Pancreas (tissue), 10 donors: Measurements from ENCODE around the gene CPED1. TPM values are rescaled to one million over a fixed set of nuclear protein-coding genes. Genes with fewer than 3 reads are reported as not detected.

Source experiments
- ATAC-seq, 4 donors: fragments of 200-7000 bp; cut with Tn5 transposase; one replicate each; pipeline versions ENCODE4 v1.8.0 to v1.9.1; 2020; ENCODE audit warnings: mild to moderate bottlenecking in 4 of 4, moderate library complexity in 4 of 4
- DNase-seq, 6 donors: peaks; one replicate each; pipeline ENCODE4 v3.0.0-alpha.2; 2020
- FAIRE-seq: peaks from 2 replicates; lab custom pipeline; 2012; peaks lifted over from hg19 to GRCh38; lab: Jason Lieb, UNC
- H3K27ac ChIP-seq, 4 donors: fragments of 200-600 bp; sonication (generic); 1 replicate in 3 of 4; 2 replicates in 1 of 4; pipeline versions ENCODE4 v1.5.0 to v1.8.0; 2020
- H3K27me3 ChIP-seq, 4 donors: fragments of 200-600 bp; one replicate each; pipeline ENCODE4 v1.8.0; 2021
- H3K36me3 ChIP-seq, 3 donors: fragments of 200-600 bp; sonication (generic) in 1 of 3; one replicate each; pipeline versions ENCODE4 v1.5.0 to v1.8.0; 2020 to 2021
- H3K4me1 ChIP-seq, 3 donors: fragments of 200-600 bp; one replicate each; pipeline ENCODE4 v1.8.0; 2021
- H3K4me3 ChIP-seq, 4 donors: fragments of 200-600 bp; sonication (generic) in 2 of 4; one replicate each; pipeline versions ENCODE4 v1.5.0 to v1.8.0; 2020 to 2021
- H3K9me3 ChIP-seq, 4 donors: fragments of 200-600 bp; one replicate each; pipeline ENCODE4 v1.8.0; 2021
- CTCF ChIP-seq, 4 donors: fragments of 200-600 bp; sonication (generic) in 3 of 4; IDR thresholded peaks; one replicate each; pipeline versions ENCODE4 v1.5.0 to v1.8.0; 2021; ENCODE audit warnings: antibody characterized with exemption in 4 of 4
- WGBS, 2 donors: extraction: QIAGEN DNeasy Blood & Tissue Kit; methylation state at CpG; one replicate each; pipeline ENCODE4 v1.1.7; 2013; 5-methylcytosine and 5-hydroxymethylcytosine counted together
- intact Hi-C, 3 donors: fragments of 100-400 bp; cut with DNase I; formaldehyde crosslinking; loops; one replicate each; pipeline versions ENCODE4 v1.11.1 to v1.14.2; 2022
- polyA plus RNA-seq, 2 donors: library from polyadenylated mRNA; stranded (reverse); fragments of 200-250 nt; gene quantifications; one replicate each; pipeline ENCODE4 v1.2.3, GENCODE V29; 2013
- total RNA-seq, 6 donors: library from RNA; stranded (reverse); fragmentation: NEBNext Ultra II Directional in 4 of 6; extraction: Animal tissue kit (Norgen Biotek cat#: 25700) in 4 of 6; gene quantifications; one replicate each; pipeline versions ENCODE4 v1.2.1 to v1.2.4, GENCODE V29; 2021 to 2023
- donor health status: healthy with polysubstance abuse.
- donor health status: DM: no; HTN: no; CAD: no; lungs with moderate emphysema.
- donor health status: DM: no; HTN: no; CAD: no.
- donor health status: control.
- donor health status: control.
- donor health status: Bipolar disorder and iron deficiency.
- donor health status: DM: yes; HTN: yes; CAD: no.
- donor health status: DM: no; HTN: no; CAD: no.
- donor health status: DM: no; HTN: no; CAD: no.
- donor health status: DM: yes; HTN: yes; CAD: no.

Gene CPED1
- total and polyA plus RNA-seq, 8 donors = 0.57 to 6.1 (median 1.3) TPM

GRCh38 chr7:121011401-121011800 lies 22.9 kb downstream of the CPED1 start:
- ATAC-seq (no peak), FAIRE-seq (no peak), DNase-seq (no peak)
- H3K9me3 ChIP-seq = no peaks in the 10 kb centered on the region
- H3K4me1 ChIP-seq = no peaks in the 10 kb centered on the region
- intact Hi-C loops = no loop called here
- no peak overlapping the region for H3K27ac ChIP-seq
- no peaks in the 10 kb centered on the region for H3K27me3 ChIP-seq
- no peaks in the 10 kb centered on the region for H3K36me3 ChIP-seq
- TF ChIP-seq CTCF (IDR thresholded peaks at IDR 0.05) = no peak
- no peak overlapping the region for H3K4me3 ChIP-seq
- 78 to 79% methylated on average over 1 of the region's 1 CpG for WGBS, 2 donors

GRCh38 chr7:121012170-121012874 lies 23.8 kb downstream of the CPED1 start:
- FAIRE-seq (no peak), ATAC-seq (no peak), DNase-seq (no peak)
- Histone ChIP-seq H3K27me3 (no peaks in the 10 kb centered on the region), H3K9me3 (no peaks in the 10 kb centered on the region), H3K4me3 (no peak overlapping the region), H3K36me3 (no peaks in the 10 kb centered on the region), H3K27ac (no peak overlapping the region), H3K4me1 (no peaks in the 10 kb centered on the region)
- intact Hi-C loops = no loop called here
- no peak for TF ChIP-seq CTCF (IDR thresholded peaks at IDR 0.05)
- 81 to 87% methylated on average over 6 of the region's 6 CpGs for WGBS, 2 donors

DNA sequence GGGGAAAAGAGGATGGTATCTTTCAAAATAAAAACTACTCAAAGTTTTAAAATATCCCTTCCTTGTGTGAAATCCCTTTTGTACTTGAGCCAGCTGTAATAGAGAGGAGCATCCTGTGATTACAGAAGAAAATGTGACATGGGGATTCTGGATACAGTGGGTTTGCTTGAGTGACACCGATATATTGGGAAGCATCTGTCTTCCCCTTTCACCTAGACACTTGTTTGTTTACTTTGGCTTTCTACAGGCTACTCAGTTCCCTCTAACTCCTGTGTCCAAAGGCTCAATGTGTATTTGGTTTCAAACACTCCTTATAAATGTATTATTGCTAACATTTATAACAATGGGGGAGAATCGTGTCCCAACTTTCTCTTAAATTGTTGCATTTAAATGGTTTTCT lies 24.4 kb downstream of the CPED1 start:
- no peak for ATAC-seq
- no peaks in the 10 kb centered on the region for H3K4me1 ChIP-seq
- no peaks in the 10 kb centered on the region for H3K9me3 ChIP-seq
- WGBS, 2 donors = 65 to 68% methylated on average over 2 of the region's 2 CpGs
- H3K36me3 ChIP-seq = no peaks in the 10 kb centered on the region
- H3K4me3 ChIP-seq = no peak overlapping the region
- no peak for DNase-seq
- H3K27ac ChIP-seq = no peak overlapping the region
- no peak for TF ChIP-seq CTCF (IDR thresholded peaks at IDR 0.05)
- intact Hi-C loops = no loop called here
- no peak for FAIRE-seq
- no peaks in the 10 kb centered on the region for H3K27me3 ChIP-seq

DNA sequence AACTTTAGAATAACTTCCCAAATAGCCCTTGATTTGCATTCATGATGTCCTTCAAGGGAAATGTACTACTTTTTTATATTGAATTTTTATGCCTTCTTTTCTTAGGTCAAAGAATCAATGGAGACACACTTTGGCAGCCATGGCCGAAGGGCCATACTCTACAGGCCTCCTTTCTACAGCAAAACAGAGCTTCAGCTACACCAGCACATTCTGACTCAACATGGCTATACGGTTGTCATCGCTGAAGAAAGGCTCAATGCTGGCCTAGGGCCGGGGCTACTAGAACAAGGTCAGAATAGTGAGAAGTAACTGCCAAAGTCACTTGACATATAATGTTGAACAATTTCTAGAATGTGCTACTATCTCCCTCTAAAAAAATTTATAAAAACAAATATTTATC lies 27.0 kb downstream of the CPED1 start:
- ATAC-seq = no peak
- TF ChIP-seq CTCF (IDR thresholded peaks at IDR 0.05) = no peak

DNA sequence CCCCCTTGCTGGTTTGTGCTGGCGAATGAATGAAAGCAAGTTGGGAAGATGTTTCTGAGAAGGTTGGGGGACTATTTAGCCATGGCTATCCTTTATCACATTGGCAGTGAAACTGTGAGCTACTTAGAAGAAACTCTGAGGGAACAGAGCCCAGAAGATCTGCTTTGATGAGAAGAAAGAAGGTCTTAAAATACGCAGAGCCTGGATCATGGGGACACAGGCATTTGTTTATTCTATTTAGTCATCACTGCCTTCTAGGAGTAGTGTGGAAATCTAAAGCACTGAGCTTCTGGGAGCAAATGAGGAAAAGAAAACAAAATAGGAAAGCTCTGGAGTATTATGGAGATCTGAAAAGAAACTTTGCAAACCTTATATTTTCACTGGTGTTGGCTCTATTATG lies 28.5 kb downstream of the CPED1 start:
- FAIRE-seq = no peak
- H3K27ac ChIP-seq = no peak overlapping the region

More for the DNA sequence above, 27.0 kb downstream of the CPED1 start:
- H3K36me3 ChIP-seq = no peaks in the 10 kb centered on the region
- H3K27me3 ChIP-seq = no peaks in the 10 kb centered on the region
- FAIRE-seq = no peak
- H3K4me1 ChIP-seq = no peaks in the 10 kb centered on the region
- no peak overlapping the region for H3K27ac ChIP-seq
- intact Hi-C loops = no loop called here
- no peak for DNase-seq
- H3K4me3 ChIP-seq = no peak overlapping the region
- no peaks in the 10 kb centered on the region for H3K9me3 ChIP-seq
- WGBS, 2 donors = 83 to 85% methylated on average over 4 of the region's 4 CpGs

More for the DNA sequence above, 28.5 kb downstream of the CPED1 start:
- H3K4me3 ChIP-seq = no peak overlapping the region
- H3K4me1 ChIP-seq = no peaks in the 10 kb centered on the region
- no peaks in the 10 kb centered on the region for H3K9me3 ChIP-seq
- H3K36me3 ChIP-seq = no peaks in the 10 kb centered on the region
- TF ChIP-seq CTCF (IDR thresholded peaks at IDR 0.05) = no peak
- ATAC-seq = peak in 1 of 4 donors; percentile 50
- WGBS, 2 donors = 77 to 89% methylated on average over 2 of the region's 2 CpGs
- intact Hi-C loops = no loop called here
- no peaks in the 10 kb centered on the region for H3K27me3 ChIP-seq
- no peak for DNase-seq
